ENCODE results near the gene NCAM2. TPM values are rescaled to one million over a fixed set of nuclear protein-coding genes. Genes with fewer than 3 reads are reported as not detected.

Gene NCAM2
- total RNA-seq, 1 donor from 2014 or later, result 4.3 TPM

DNA sequence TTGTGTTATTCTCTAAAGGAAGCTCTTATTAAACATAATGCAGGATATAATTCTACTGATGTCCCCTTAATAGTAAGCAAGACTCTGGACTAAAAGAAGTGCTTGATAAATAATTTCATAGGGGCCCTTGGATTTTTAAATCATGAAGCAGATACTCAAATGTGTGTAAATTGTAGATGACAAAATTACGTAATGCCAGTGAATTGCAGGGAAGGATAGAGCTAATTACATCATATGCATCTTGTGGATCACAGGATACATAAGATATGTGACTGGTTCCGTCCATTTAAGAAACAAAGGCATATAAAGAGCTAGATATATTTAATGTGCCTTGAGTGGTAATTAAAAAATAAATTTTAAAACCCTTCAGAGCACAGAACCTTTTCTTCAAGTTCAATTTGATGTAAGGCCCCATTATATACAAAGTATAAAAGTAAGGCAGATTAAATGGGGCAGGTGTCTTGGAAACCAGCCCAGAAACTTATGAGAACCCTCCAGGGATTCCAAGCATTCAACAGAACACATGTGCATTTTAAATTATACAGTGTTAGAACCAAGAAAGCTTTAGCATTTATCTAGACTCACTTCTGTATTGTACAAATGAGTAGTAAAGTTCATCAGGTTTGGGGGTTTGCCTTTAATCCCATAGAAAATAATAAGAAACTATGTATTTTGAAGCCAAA, 190.4 kb downstream of the NCAM2 start:
- Mint-ChIP-seq H3K27me3 (ENCODE audit: unreplicated experiment) (no peaks in the 10 kb centered on the region), H3K4me1 (ENCODE audit: low read depth, unreplicated experiment) (no peaks in the 10 kb centered on the region), H3K36me3 (ENCODE audit: unreplicated experiment) (no peaks in the 10 kb centered on the region), H3K27ac (ENCODE audit: unreplicated experiment) (no peak overlapping the region), H3K4me3 (ENCODE audit: unreplicated experiment) (no peak overlapping the region), H3K9me3 (ENCODE audit: unreplicated experiment) (no peaks in the 10 kb centered on the region)
- DNase-seq, result no peak
- TF ChIP-seq, protein P1, sequence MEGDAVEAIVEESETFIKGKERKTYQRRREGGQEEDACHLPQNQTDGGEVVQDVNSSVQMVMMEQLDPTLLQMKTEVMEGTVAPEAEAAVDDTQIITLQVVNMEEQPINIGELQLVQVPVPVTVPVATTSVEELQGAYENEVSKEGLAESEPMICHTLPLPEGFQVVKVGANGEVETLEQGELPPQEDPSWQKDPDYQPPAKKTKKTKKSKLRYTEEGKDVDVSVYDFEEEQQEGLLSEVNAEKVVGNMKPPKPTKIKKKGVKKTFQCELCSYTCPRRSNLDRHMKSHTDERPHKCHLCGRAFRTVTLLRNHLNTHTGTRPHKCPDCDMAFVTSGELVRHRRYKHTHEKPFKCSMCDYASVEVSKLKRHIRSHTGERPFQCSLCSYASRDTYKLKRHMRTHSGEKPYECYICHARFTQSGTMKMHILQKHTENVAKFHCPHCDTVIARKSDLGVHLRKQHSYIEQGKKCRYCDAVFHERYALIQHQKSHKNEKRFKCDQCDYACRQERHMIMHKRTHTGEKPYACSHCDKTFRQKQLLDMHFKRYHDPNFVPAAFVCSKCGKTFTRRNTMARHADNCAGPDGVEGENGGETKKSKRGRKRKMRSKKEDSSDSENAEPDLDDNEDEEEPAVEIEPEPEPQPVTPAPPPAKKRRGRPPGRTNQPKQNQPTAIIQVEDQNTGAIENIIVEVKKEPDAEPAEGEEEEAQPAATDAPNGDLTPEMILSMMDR (IDR thresholded peaks at IDR 0.05; ENCODE audit: partially characterized antibody, unreplicated experiment), result no peak

DNA sequence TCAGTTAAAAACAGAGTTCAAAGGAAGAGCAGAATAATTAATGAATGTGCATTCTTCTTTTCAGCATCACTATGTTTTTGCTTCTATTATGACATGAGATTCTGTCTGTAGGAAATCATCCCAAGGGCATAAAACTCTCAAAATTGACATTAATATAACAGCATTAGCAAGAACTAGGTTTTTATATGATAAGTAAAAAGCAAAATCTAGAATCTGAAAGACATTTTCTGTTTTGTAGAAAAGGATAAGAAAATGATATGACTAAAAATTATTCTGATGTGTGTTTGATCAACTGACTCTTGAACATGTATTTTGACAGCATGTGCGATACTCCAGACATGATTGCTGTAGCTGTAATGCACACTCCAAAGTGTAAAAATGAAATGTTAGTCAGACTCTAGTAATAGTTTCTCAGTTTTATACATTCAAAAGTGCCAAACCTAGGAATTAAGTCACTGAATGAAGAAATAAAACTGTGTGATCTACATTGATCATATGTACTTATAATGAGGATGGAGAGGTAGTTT, 197.3 kb downstream of the NCAM2 start:
- Mint-ChIP-seq H3K4me1 (ENCODE audit: low read depth, unreplicated experiment) (no peaks in the 10 kb centered on the region), H3K9me3 (ENCODE audit: unreplicated experiment) (peaks cover 2% of the 10 kb centered on the region), H3K27me3 (ENCODE audit: unreplicated experiment) (peaks cover 1% of the 10 kb centered on the region), H3K4me3 (ENCODE audit: unreplicated experiment) (no peak overlapping the region), H3K27ac (ENCODE audit: unreplicated experiment) (no peak overlapping the region), H3K36me3 (ENCODE audit: unreplicated experiment) (no peaks in the 10 kb centered on the region)
- TF ChIP-seq, protein P1 (IDR thresholded peaks at IDR 0.05; ENCODE audit: partially characterized antibody, unreplicated experiment), result no peak
- DNase-seq, result no peak

DNA sequence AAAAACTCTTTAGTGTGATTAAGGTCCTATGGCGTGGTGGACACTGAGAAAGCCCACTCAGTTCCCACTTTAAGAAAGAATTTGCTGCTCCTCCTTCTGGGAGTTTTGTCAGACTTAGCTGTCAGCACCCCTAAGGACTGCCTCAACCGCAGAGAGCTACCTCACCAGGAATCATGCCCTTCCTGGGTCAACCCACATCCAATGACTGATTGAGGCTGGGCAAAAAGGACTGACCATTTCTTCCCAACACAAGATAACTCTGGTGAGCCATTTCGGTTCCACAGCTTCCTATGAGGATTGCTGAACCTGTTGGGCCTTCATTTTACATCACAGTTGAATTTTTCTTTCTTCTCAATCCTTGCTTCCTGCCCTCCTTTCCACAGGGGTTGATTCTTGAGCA, 197.9 kb downstream of the NCAM2 start:
- Mint-ChIP-seq H3K9me3 (ENCODE audit: unreplicated experiment) (peaks cover 2% of the 10 kb centered on the region), H3K27me3 (ENCODE audit: unreplicated experiment) (peaks cover 1% of the 10 kb centered on the region), H3K27ac (ENCODE audit: unreplicated experiment) (no peak overlapping the region), H3K4me1 (ENCODE audit: low read depth, unreplicated experiment) (no peaks in the 10 kb centered on the region), H3K36me3 (ENCODE audit: unreplicated experiment) (no peaks in the 10 kb centered on the region), H3K4me3 (ENCODE audit: unreplicated experiment) (no peak overlapping the region)
- no peak for DNase-seq
- TF ChIP-seq, protein P1 (IDR thresholded peaks at IDR 0.05; ENCODE audit: partially characterized antibody, unreplicated experiment), result no peak

DNA sequence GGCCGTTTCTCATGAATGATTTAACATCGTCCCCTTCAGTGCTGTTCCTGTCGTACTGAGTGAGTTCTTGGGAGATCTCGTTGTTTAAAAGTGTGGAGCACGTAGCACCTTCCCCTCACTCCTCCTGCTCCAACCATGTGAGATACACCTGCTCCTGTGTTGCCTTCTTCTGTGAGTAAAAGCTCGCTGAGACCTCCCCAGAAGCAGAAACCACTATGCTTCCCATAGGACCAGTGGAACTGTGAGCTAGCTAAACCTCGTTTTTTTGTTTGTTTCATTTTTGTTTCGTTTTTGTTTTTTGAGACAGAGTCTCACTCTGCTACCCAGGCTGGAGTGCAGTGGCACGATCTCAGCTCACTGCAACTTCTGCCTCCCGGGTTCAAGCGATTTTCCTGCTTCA, 198.6 kb downstream of the NCAM2 start:
- Mint-ChIP-seq H3K36me3 (ENCODE audit: unreplicated experiment) (no peaks in the 10 kb centered on the region), H3K27ac (ENCODE audit: unreplicated experiment) (no peak overlapping the region), H3K9me3 (ENCODE audit: unreplicated experiment) (peaks cover 2% of the 10 kb centered on the region), H3K4me3 (ENCODE audit: unreplicated experiment) (no peak overlapping the region), H3K27me3 (ENCODE audit: unreplicated experiment) (peaks cover 1% of the 10 kb centered on the region), H3K4me1 (ENCODE audit: low read depth, unreplicated experiment) (no peaks in the 10 kb centered on the region)
- TF ChIP-seq, protein P1 (IDR thresholded peaks at IDR 0.05; ENCODE audit: partially characterized antibody, unreplicated experiment), result no peak
- DNase-seq, result no peak

DNA sequence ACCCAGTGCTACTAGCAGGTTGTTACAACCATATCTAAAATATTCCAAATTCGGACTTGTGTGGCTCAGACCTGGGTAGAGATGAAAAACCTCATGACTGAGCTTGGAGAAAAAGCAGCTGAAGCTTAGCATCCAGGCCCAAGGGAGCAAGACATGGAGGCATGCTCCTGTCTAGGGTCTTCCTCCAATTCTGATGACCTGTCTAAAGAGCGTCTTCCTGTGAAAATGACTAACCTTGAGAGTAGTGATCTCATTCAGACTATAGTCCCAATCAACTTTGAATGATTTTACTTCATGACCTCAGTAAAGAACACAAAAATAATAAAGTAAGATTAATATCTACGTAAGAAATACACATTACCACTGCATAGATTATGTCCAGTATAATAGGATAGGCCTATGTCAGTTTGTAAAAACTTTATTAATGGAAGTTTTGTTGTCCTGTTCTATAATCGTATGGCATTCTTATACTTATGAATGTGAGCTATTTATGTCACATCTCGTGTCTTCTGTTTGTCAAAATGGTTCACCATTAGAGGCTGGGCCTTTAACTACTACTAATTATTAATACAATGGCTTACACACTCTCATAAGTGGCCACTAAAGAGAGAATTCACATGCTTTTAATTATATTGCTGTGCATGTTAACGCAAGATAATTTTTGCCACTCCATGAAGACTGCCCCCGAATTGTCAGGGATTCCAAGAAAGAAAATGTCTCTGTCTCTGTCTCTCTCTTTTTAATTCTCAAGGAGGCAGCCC, 201.3 kb downstream of the NCAM2 start:
- DNase-seq, result no peak
- no peak overlapping the region for H3K4me3 Mint-ChIP-seq (ENCODE audit: unreplicated experiment)
- no peak overlapping the region for H3K27ac Mint-ChIP-seq (ENCODE audit: unreplicated experiment)
- H3K27me3 Mint-ChIP-seq (ENCODE audit: unreplicated experiment), result peaks cover 1% of the 10 kb centered on the region
- TF ChIP-seq, protein P1 (IDR thresholded peaks at IDR 0.05; ENCODE audit: partially characterized antibody, unreplicated experiment), result no peak
- no peaks in the 10 kb centered on the region for H3K4me1 Mint-ChIP-seq (ENCODE audit: low read depth, unreplicated experiment)
- H3K36me3 Mint-ChIP-seq (ENCODE audit: unreplicated experiment), result no peaks in the 10 kb centered on the region
- peaks cover 2% of the 10 kb centered on the region for H3K9me3 Mint-ChIP-seq (ENCODE audit: unreplicated experiment)

All from glutamatergic neuron (in vitro differentiated cells).